HG02870 (cell line): ENCODE measurements around the gene STARD13.
A peak's percentile ranks its signal among the peaks of the same experiment; 100 is the strongest.

Experiments used
- ATAC-seq: cut with Tn5 transposase; IDR thresholded peaks from one replicate; pipeline ENCODE4 v1.9.1; 2021; ENCODE audit warnings: mild to moderate bottlenecking, moderate library complexity; ENCODE audit not compliant: unreplicated experiment

The STARD13 gene

GRCh38 chr13:33229446-33230177 lies 55.9 kb downstream of the STARD13 start:
- no peak for ATAC-seq

- peak; percentile 70 for ATAC-seq
These were observed 56.7 kb downstream of the STARD13 start for GRCh38 chr13:33228648-33229445.

DNA sequence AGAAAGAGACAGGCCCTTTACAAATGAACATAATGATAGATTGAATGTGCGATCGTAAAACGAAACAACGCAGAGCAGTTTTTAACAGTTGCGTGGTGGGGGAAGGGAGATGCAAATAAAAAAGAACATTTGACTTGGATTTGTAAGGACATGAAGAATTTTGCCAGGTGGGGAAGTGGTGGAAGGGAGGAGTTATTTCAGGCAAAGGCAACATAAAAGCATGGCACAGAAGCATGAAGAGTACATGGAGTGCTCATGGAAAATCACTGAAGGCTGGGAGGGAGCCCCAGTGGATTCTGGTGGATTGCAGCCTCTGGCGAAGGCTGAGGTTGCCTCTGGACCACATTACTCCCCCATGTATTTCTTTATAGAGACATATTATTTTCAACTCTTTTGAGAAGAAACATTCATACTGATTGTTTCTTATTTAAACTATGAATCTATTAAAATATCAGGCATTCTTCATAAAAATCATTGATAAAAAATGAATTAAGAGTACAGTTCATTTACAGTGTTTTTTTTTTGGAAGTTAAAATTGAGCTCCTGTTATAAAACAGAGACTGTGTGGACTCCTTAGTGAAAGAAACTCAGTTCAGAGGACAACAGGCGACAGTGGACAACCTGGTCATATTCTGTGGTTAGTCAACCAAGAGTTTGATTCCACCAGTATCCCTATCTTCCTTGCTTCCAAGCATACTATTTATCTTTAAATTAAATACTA lies 57.5 kb downstream of the STARD13 start:
- peak; percentile 16 for ATAC-seq

- no peak for ATAC-seq
These were observed 60.9 kb downstream of the STARD13 start for GRCh38 chr13:33224686-33225085.

GRCh38 chr13:33224191-33224590 lies 61.4 kb downstream of the STARD13 start:
- no peak for ATAC-seq

DNA sequence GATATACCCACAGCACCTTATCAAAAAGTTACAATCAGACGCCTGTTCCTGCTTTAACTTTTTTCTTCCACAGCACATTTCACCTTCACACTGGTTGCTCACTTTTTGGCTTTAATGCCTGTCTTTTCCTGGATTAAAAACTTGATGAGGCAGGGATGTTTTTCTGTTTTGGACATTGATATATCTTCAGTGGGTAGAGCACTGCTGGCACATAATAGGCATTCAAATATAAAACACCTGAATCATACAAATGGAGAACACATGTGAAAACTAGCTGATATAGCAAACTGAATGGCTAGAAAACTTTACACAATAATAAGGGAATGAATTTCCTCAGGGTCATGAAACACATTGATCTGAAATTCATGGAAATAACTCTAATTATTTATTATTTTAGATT lies 65.6 kb downstream of the STARD13 start:
- no peak for ATAC-seq

- ATAC-seq, result no peak
These were observed 67.1 kb downstream of the STARD13 start for GRCh38 chr13:33218426-33218825.

- ATAC-seq, result no peak
These were observed 67.5 kb downstream of the STARD13 start for GRCh38 chr13:33218020-33218419.

DNA sequence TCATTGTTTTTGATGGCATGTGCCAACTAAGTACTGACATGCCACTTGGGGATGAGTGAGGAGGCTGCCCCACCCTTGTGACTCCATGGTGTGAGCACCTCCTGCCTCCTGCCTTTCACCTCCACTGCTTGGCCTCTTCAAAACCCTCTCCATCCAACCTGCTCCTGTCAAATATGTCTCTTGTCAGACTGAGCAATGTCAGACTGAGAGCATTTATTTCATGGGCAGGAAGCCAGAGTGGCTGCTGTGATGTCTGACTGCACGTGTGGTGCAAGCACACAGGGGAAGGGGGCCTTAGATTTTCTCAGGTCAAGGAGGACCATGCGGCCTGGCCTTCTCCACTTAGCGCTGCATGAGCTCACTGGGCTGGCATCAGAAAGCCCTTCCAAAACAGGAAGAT lies 68.3 kb downstream of the STARD13 start:
- no peak for ATAC-seq

DNA sequence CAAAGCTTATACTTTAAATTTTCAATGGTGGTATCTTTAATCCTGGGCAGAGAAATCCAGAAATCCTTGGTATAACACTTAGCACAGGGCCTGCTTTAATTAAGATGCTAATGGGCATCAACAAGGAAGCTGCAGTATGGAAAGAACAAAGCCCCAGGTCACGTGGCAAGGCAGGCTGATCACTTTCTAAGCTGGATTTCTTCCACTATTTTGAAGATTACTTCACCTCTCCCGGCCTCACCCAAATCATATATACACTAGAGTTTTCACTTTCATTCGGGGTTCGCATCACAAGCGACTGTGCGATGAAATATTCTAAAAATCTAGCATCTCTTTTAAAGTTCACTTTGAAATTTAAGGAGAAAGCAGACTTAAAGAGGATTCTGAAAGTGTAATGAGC lies 71.8 kb downstream of the STARD13 start:
- no peak for ATAC-seq

- ATAC-seq, result no peak
These were observed 72.4 kb downstream of the STARD13 start for GRCh38 chr13:33213024-33213768.

- ATAC-seq, result no peak
These were observed 73.2 kb downstream of the STARD13 start for GRCh38 chr13:33212396-33212795.

DNA sequence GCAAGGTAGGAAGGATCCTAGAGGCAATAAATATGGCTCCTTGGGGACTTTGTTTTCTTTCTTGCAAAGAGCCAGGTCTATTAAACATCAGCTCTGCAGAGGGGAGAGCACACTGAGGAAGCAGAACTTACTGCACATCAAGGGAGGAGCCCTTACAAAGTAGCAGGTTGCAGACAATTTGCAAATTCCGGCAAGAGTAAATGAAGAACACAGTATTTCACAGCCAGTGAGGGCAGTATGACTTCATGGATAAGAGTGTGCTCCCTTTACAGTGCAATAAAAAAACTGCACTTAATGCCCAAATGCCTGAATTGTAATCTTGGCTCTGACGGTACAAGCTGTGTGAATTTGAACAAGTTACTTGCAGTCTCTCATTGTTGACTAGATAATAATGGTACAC lies 75.5 kb downstream of the STARD13 start:
- ATAC-seq, result no peak

DNA sequence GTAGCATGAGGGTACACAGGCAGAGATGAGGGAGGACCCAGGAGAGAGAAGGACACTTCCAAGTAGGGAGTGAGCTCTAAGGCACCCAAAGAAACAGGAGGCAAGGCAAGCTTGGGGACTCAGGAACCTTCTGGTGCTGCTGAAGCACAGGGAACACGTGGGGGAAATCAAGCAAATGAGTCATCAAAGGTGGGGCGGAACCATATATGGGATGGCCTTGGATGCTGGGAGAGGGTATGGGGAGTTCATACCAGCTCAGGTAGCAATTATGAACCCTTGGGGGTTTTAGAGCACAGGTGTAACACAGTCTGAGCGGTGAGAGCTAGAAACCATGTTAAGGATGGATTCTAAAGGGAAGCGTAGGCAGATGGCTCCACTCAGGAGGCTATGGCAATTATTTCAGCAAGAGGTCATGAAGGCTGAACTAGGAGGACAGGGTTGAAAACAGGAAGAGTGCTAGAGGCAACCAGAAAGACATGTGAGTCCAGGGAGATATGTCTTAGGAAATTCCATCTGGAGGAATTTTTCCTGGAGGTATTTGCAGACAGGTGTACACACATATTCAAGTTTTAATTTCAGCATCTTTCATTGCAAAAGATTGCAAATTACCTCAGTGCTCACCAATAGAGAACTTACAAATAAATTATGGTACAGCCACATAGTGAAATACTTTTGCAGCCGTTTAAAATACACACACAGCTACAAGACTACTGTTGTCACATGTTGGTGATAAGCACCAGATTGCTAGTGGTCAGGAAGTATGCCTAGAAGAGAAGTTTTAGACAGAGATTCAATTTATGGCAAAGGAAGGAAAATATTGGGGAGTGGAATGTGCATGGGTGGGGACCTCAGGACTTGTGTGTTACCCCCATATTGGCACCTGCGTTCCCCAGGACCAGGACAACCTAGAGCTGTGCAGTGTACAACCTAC lies 77.0 kb downstream of the STARD13 start:
- ATAC-seq, result no peak

- ATAC-seq, result no peak
These were observed 78.0 kb downstream of the STARD13 start for GRCh38 chr13:33207615-33207961.

DNA sequence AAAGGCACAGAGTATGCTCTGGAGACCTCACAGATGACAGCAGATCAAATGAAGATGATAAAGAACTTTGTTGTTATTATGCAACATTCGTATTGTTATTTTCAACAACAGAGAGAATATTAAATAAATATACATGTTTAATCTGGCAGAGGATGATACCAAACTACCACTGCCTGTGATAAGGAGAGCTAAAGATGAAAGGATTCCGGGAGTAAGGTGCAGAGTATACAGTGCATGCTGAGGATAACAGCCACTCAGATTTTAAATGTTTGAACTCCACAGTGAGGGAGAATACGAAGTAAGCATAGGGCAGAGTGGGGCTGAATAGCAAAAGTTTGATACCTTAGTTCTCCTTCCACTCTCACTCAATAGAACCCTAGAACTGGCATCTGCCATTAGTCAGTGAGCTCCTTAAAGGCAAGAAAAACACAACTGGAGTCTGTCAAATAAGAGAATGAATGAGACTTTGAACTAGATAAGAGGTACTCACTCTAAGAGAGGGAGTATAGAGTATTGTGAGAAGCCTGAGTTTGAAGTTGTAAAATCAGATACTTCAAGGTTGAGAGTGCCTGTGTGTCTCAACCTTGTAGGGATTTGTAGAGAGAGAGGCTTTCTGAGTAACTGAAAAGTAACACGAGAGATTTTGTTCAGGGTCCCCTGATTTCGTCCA lies 78.5 kb downstream of the STARD13 start:
- no peak for ATAC-seq

- ATAC-seq, result no peak
These were observed 79.1 kb downstream of the STARD13 start for GRCh38 chr13:33206425-33206824.

DNA sequence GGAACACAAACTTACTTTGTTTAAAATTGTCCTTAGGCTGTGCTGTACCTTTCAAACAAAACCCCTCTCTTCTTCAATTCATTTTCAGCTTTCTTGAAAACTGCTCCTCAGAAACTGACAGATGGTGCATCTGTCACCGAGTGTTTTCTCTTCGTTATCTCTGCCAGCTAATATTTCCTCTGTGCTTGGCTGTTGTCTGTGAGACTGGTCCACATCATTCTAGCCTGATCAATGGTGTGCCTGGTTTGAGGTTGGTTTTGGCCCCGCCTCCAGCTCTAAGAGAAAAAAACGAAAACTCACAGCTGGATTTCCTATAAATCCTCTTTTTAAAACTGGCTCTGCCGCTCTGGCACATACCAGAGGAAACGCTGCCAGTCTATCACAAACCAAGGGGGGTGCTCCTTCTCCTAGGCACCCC lies 79.7 kb downstream of the STARD13 start:
- ATAC-seq, result peak; percentile 42

- ATAC-seq, result no peak
These were observed 80.3 kb downstream of the STARD13 start for GRCh38 chr13:33205224-33205623.
